HUES64 (cell line): Measurements from ENCODE around the gene TESMIN.

Source experiments
- H3K27ac ChIP-seq: 2 replicates; pipeline ENCODE4 v1.7.0; 2013; ENCODE audit warnings: low read depth, low read length, inconsistent platforms
- H3K27me3 ChIP-seq: 2 replicates; pipeline ENCODE4 v1.6.1; 2013; ENCODE audit warnings: mild to moderate bottlenecking, low read length; ENCODE audit not compliant: insufficient read depth
- H3K36me3 ChIP-seq: 2 replicates; pipeline ENCODE4 v1.6.1; 2013; ENCODE audit warnings: mild to moderate bottlenecking, low read length; ENCODE audit not compliant: insufficient read depth
- H3K4me1 ChIP-seq: 2 replicates; pipeline ENCODE4 v1.6.1; 2013; ENCODE audit warnings: mild to moderate bottlenecking, low read length, moderate library complexity; ENCODE audit not compliant: insufficient read depth
- H3K4me3 ChIP-seq: 2 replicates; pipeline ENCODE4 v1.5.1; 2013; ENCODE audit warnings: mild to moderate bottlenecking, low read length, moderate library complexity
- H3K9ac ChIP-seq: 2 replicates; pipeline ENCODE4 v1.6.1; 2013; ENCODE audit warnings: mild to moderate bottlenecking, low read depth, low read length
- H3K9me3 ChIP-seq: 2 replicates; pipeline ENCODE4 v1.6.1; 2013; ENCODE audit warnings: low read depth, low read length; ENCODE audit not compliant: insufficient read depth
- WGBS: fragments of 150-250, 120-280 bp; methylation state at CpG from one replicate; pipeline ENCODE4 v1.1.7; 2013; ENCODE audit warnings: missing lambda C conversion rate; 5-methylcytosine and 5-hydroxymethylcytosine counted together

Gene TESMIN

DNA sequence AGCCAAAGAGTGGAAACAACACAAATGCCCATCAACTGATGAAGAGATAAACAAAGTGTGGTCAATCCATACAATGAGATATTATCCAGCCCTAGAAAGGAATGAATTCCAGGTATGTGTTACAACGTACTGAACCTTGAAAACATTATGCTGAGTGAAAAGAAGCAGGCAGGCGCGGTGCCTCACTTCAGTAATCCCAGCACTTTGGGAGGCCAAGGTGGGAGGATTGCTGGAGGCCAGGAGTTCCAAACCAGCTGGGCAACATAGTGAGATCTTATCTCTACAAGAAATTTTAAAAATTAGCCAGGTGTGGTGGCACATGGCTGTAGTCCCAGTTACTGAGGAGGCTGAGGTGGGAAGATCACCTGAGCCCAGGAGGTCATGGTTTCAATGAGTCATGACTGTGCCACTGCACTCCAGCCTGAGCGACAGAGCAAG lies 24.6 kb upstream of the TESMIN start:
- 96% methylated on average over 4 of the region's 4 CpGs for WGBS
- Histone ChIP-seq H3K36me3 (peaks cover 19% of the 10 kb centered on the region; the same call in 1 of the 2 replicates), H3K4me3 (no peak overlapping the region), H3K4me1 (no peaks in the 10 kb centered on the region; the same call in 1 of the 2 replicates), H3K9me3 (no peaks in the 10 kb centered on the region), H3K27me3 (no peaks in the 10 kb centered on the region), H3K27ac (no peak overlapping the region), H3K9ac (no peak overlapping the region)

DNA sequence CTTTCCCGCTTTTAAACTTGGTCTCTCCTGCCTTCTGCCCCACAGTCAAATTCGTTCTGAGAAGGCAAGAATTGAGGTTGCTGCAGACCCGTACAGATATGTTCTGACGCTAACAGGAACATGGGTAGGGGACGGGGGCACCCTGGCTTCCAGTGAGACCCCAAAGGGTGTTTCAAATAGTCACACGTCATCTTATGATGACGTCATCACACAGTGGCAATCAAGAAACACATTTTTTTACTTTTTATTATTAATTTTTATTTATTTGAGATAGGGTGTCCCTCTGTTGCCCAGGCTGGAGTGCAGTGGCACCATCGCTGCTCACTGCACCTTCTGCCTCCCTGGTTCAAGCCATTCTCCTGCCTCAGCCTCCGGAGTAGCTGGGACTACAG lies 22.9 kb upstream of the TESMIN start:
- H3K9ac ChIP-seq, result no peak overlapping the region
- peaks cover 20% of the 10 kb centered on the region; the same call in 1 of the 2 replicates for H3K36me3 ChIP-seq
- H3K4me1 ChIP-seq, result no peaks in the 10 kb centered on the region
- no peak overlapping the region for H3K4me3 ChIP-seq
- no peaks in the 10 kb centered on the region for H3K9me3 ChIP-seq
- no peaks in the 10 kb centered on the region for H3K27me3 ChIP-seq
- 97% methylated on average over 8 of the region's 9 CpGs for WGBS
- H3K27ac ChIP-seq, result no peak overlapping the region

DNA sequence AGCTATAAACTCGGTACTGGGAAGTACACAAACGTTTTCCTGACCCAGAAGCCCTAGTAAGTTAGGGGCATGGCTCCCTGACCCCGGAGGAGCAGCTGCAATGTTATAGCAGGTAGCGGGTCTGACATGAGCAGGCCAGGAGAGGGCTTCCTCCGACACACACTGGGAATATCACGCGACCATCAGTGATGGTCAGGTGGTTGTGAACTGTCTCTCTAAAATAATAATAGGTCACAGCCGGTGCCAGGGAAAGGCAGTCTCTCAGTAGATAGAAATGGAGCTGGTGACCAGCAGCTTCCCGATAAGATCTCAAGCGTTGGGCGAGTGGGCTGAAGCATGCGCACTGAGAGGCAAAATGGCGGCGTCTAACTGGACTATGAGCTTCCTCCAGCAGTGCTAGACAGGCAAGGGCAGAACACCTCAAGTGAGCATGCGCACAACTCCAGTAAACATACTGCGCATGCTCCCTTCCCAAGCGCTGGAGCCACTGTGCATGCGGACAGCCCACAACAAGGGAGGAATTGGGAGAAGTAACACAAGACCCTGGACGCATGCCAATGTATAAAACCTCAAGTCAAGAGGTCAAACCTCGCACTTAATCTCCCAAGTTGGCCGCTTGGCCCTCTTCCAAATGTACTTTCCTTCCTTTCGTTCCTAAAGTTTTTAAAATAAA lies 22.3 kb upstream of the TESMIN start:
- Histone ChIP-seq H3K27me3 (no peaks in the 10 kb centered on the region), H3K36me3 (peaks cover 20% of the 10 kb centered on the region; the same call in 1 of the 2 replicates), H3K9me3 (no peaks in the 10 kb centered on the region), H3K27ac (no peak overlapping the region), H3K9ac (no peak overlapping the region), H3K4me3 (no peak overlapping the region), H3K4me1 (no peaks in the 10 kb centered on the region)
- 96% methylated on average over 22 of the region's 22 CpGs for WGBS

DNA sequence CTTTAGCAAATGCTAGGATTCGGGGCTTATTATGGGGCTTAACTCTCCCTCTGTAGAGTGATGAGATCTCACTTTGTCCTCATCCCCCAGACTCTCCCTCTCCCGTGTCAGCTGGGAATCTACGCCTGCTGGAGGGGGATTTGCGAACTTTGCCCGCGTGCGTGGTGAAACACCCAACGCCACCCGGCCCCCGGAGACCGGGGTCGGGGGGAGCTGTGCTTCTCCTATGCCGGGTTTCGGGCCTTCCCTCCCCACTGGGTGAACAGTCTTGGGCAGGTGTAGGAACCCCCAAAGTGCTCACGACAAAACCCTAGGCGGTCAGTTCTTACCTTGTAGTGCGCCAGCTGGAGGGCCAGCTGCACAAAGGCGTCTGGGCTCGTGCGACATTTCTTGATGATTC lies 21.6 kb upstream of the TESMIN start:
- Histone ChIP-seq H3K36me3 (peaks cover 20% of the 10 kb centered on the region; the same call in 1 of the 2 replicates), H3K4me1 (no peaks in the 10 kb centered on the region), H3K4me3 (no peak overlapping the region), H3K27ac (no peak overlapping the region), H3K27me3 (no peaks in the 10 kb centered on the region), H3K9me3 (no peaks in the 10 kb centered on the region), H3K9ac (no peak overlapping the region)
- WGBS, result 95% methylated on average over 20 of the region's 20 CpGs

DNA sequence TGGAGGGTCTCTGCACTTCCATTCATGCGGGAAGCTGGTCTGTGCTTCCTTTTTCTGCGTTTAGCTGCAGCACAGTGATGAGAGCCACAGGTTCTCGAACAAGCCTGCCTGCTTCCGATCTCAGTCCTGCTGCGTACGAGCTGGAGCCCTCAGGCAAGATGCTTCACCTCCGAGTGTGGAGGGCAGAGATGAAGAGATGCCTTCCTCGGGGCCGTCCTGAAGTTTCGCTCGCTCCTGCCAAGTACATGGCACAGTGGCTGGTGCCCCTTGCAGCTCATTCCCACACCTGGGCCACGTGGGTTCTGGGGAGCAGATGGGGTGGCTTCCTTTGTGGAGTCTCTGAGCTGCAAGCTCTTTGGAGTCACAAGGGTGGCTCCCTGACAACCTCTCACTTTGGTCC lies 19.5 kb upstream of the TESMIN start:
- H3K36me3 ChIP-seq, result peaks cover 19% of the 10 kb centered on the region; the same call in 1 of the 2 replicates
- WGBS, result 95% methylated on average over 12 of the region's 12 CpGs

DNA sequence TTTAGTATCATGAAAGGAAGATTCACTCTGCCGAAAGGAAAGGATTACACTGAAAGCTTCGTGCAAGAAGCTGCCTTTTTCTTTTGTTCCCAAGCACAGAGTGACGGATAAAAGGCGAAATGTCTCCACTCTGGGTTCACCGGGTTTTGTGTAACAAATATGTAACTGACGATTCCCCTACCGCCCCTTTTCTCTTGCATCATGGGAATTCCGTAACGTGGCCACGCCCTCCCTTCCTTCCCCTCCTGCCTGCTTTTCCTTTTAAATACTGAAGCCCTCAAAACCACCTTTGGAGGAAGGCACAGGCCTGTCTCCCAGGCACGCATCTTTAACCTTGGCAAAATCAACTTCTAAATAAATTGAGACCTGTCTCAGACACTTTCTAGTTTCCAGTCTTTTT lies 16.4 kb upstream of the TESMIN start:
- H3K36me3 ChIP-seq, result peaks cover 5% of the 10 kb centered on the region; the same call in 1 of the 2 replicates
- H3K27me3 ChIP-seq, result no peaks in the 10 kb centered on the region
- H3K9me3 ChIP-seq, result no peaks in the 10 kb centered on the region
- no peaks in the 10 kb centered on the region for H3K4me1 ChIP-seq
- WGBS, result 95% methylated on average over 11 of the region's 11 CpGs
- no peak overlapping the region for H3K9ac ChIP-seq
- H3K4me3 ChIP-seq, result no peak overlapping the region
- H3K27ac ChIP-seq, result no peak overlapping the region

More for the DNA sequence above, 19.5 kb upstream of the TESMIN start:
- no peak overlapping the region for H3K4me3 ChIP-seq
- no peaks in the 10 kb centered on the region for H3K27me3 ChIP-seq
- no peaks in the 10 kb centered on the region for H3K9me3 ChIP-seq
- no peak overlapping the region for H3K27ac ChIP-seq
- no peaks in the 10 kb centered on the region for H3K4me1 ChIP-seq
- H3K9ac ChIP-seq, result no peak overlapping the region

DNA sequence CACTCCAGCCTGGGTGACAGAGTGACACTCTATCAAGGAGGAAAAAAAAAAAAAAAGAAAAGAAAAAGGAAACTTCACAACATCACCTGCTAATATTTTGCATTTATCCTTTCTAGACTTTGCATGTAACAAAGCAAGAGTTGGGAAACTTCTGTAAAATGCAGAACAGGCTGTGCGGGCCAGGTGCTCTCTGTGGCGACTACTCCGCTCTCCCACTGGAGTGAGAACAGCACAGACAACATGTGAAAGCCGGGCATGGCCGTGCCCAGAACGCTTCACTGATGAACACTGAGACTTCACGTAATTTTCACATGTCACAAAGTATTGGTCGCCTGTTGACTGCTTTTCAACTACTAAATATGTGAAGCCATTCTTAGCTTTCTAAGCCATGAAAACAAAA lies 15.5 kb upstream of the TESMIN start:
- Histone ChIP-seq H3K27ac (no peak overlapping the region), H3K4me3 (no peak overlapping the region), H3K36me3 (peaks cover 5% of the 10 kb centered on the region; the same call in 1 of the 2 replicates), H3K27me3 (no peaks in the 10 kb centered on the region), H3K9me3 (no peaks in the 10 kb centered on the region), H3K4me1 (no peaks in the 10 kb centered on the region), H3K9ac (no peak overlapping the region)
- WGBS, result 96% methylated on average over 8 of the region's 8 CpGs

DNA sequence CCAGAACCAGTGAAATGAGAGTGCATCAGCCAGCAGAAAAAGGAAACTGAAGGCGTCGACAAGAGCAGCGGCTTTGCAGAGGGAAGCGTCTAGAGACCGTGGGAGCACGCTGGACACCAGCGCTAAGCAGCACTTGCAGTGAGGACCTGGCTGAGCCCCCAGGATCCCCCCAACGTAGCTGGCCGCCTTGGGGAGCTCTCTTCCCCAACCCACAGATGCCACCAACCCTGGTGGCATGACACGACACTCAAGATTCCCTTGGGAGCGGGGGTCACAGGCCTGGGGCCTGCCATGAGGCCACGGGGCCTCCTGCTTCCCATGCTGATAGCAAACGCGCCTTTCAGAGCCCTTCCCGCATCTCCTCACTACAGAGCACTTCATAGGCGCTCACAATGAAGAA lies 13.4 kb upstream of the TESMIN start:
- H3K9me3 ChIP-seq, result no peaks in the 10 kb centered on the region
- no peaks in the 10 kb centered on the region for H3K36me3 ChIP-seq
- 87% methylated on average over 16 of the region's 16 CpGs for WGBS
- no peaks in the 10 kb centered on the region for H3K4me1 ChIP-seq
- no peak overlapping the region for H3K4me3 ChIP-seq
- no peak overlapping the region for H3K27ac ChIP-seq
- no peak overlapping the region for H3K9ac ChIP-seq
- H3K27me3 ChIP-seq, result no peaks in the 10 kb centered on the region

DNA sequence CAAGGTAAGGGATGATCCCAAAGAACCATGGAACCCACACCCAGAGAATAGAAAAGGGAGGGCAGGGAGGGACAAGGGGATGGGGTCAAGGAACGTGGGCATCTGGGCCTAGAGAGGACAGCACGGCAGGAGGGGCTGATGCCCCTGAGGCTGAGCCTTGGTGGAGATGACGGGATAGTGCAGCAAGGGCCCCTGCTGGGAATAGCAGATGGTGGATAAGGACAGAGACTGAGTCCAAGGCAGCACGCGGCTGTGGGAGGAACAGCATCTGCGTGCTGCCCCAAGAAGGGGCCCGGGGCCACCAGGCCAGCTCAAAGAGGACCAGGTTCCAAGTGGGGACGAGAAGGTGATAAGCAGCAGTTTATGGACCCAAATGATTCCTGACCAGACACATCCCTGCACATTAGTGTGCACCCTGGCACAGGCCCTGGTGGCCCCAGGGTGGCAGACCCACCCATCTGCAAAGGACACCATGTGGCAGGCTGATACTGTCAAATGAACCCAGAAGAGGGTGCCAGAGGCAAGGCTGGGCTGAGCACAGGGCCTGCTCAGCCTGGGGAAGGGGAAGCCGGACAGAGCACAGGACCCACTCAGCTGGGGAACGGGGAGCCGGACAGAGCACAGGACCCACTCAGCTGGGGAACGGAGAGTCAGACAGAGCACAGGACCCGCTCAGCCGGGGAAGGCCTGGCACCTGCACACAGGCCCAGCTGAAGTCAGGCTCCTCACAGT lies 12.8 kb upstream of the TESMIN start:
- H3K9ac ChIP-seq, result no peak overlapping the region
- no peaks in the 10 kb centered on the region for H3K27me3 ChIP-seq
- no peak overlapping the region for H3K4me3 ChIP-seq
- no peaks in the 10 kb centered on the region for H3K36me3 ChIP-seq
- 88% methylated on average over 14 of the region's 14 CpGs for WGBS
- H3K9me3 ChIP-seq, result no peaks in the 10 kb centered on the region
- no peaks in the 10 kb centered on the region for H3K4me1 ChIP-seq
- no peak overlapping the region for H3K27ac ChIP-seq

DNA sequence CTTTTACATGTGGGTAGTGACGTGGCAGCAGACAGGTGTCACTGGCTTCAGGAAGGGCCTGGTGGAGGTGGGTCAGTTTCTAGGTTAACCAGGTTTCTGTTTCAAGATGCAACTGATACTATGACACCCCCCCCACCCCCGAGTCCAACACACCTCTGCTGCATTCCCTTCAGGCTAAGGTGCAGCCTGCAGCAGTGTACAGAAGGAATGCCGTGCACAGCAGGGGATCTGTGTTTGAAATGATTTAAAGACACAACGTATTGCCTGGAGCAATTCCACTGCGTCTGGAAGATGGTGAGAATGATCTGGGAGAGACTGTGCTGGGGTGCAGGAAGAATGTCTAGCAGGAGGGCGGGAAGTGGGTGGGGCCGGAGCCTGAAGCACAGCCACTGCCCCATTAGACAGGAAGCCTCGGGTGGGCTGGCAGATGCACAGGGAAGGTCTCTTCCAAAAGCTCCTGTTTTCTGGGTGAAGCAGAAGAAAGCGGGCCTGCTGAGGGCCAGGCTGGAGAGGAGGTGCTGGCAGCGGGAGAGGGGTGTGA lies 11.9 kb upstream of the TESMIN start:
- no peak overlapping the region for H3K9ac ChIP-seq
- H3K27ac ChIP-seq, result no peak overlapping the region

DNA sequence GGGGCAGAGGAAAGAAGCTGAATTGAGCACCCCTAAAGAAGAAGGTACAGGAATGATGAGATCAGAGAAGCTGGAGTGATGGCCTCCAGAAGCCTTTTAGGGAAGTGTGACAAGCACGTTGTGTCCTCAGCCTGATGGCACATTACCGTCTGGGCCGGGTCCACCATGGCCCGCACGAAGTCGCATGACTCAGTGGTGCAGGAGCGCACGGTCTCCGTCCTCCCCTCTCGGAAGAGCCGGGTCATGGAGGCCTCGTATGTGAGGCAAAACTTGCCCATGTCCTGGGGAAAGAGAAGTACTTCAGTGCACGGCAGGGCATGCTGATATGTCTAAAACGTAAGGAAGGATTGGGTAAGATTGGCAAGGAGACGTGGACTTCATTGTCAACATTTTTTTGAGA lies 11.2 kb upstream of the TESMIN start:
- Histone ChIP-seq H3K27ac (no peak overlapping the region), H3K9me3 (no peaks in the 10 kb centered on the region), H3K36me3 (no peaks in the 10 kb centered on the region; the same call in 1 of the 2 replicates), H3K9ac (no peak overlapping the region), H3K4me1 (no peaks in the 10 kb centered on the region), H3K27me3 (no peaks in the 10 kb centered on the region), H3K4me3 (no peak overlapping the region)
- 89% methylated on average over 15 of the region's 15 CpGs for WGBS

More for the DNA sequence above, 11.9 kb upstream of the TESMIN start:
- H3K27me3 ChIP-seq, result no peaks in the 10 kb centered on the region
- 85% methylated on average over 10 of the region's 10 CpGs for WGBS
- no peak overlapping the region for H3K4me3 ChIP-seq
- no peaks in the 10 kb centered on the region; the same call in 1 of the 2 replicates for H3K36me3 ChIP-seq
- H3K9me3 ChIP-seq, result no peaks in the 10 kb centered on the region
- no peaks in the 10 kb centered on the region for H3K4me1 ChIP-seq
